GM23338 (cell line): ENCODE measurements around the gene SMC4. TPM values are rescaled to one million over a fixed set of nuclear protein-coding genes. Genes with fewer than 3 reads are reported as not detected.

Experiments used
- ATAC-seq: fragments of 200-7000 bp; cut with Tn5 transposase; 3 replicates; pipeline ENCODE4 v1.9.1; 2020
- DNase-seq: peaks from one replicate; pipeline ENCODE4 v3.0.0-alpha.2; 2015; ENCODE audit warnings: low spot score
- H2AFZ ChIP-seq: fragments of 200-600 bp; sonication (generic); 2 replicates; pipeline ENCODE4 v1.8.0; 2016; ENCODE audit warnings: antibody characterized with exemption, mild to moderate bottlenecking, moderate library complexity
- H3F3A ChIP-seq: fragments of 200-600 bp; sonication (generic); replicated peaks from 2 replicates; pipeline ENCODE4 v1.8.0; 2017; ENCODE audit warnings: antibody characterized with exemption, mixed run types, low read depth
- H3K27ac ChIP-seq: fragments of 200-600 bp; sonication (generic); 2 replicates; pipeline ENCODE4 v1.6.1; 2016; ENCODE audit warnings: low read depth
- H3K27me3 ChIP-seq: fragments of 200-600 bp; sonication (generic); 2 replicates; pipeline ENCODE4 v1.8.0; 2016; ENCODE audit warnings: mild to moderate bottlenecking, mixed run types, moderate library complexity; ENCODE audit not compliant: insufficient read depth
- H3K36me3 ChIP-seq: fragments of 200-600 bp; sonication (generic); 2 replicates; pipeline ENCODE4 v1.8.0; 2016; ENCODE audit warnings: mild to moderate bottlenecking; ENCODE audit not compliant: insufficient read depth
- H3K4me1 ChIP-seq: fragments of 200-600 bp; sonication (generic); 2 replicates; pipeline ENCODE4 v1.8.0; 2016; ENCODE audit warnings: mild to moderate bottlenecking, moderate library complexity; ENCODE audit not compliant: insufficient read depth
- H3K4me2 ChIP-seq: fragments of 200-600 bp; sonication (generic); 2 replicates; pipeline ENCODE4 v1.7.1; 2017; ENCODE audit warnings: mixed run types
- H3K4me3 ChIP-seq: fragments of 200-600 bp; sonication (generic); 2 replicates; pipeline ENCODE4 v1.6.1; 2016; ENCODE audit warnings: mixed run types
- H3K79me2 ChIP-seq: fragments of 200-600 bp; sonication (generic); replicated peaks from 2 replicates; pipeline ENCODE4 v1.8.0; 2017; ENCODE audit warnings: mild to moderate bottlenecking; ENCODE audit not compliant: insufficient read depth
- H3K9me2 ChIP-seq: fragments of 200-600 bp; sonication (generic); 2 replicates; pipeline ENCODE4 v1.8.0; 2017; ENCODE audit not compliant: insufficient read depth
- H4K20me1 ChIP-seq: fragments of 200-600 bp; sonication (generic); replicated peaks from 2 replicates; pipeline ENCODE4 v1.8.0; 2017; ENCODE audit warnings: mild to moderate bottlenecking; ENCODE audit not compliant: insufficient read depth
- H3K27ac Mint-ChIP-seq: 2 replicates; pipeline ENCODE4 v1.8.0; 2020; ENCODE audit warnings: inconsistent platforms, mild to moderate bottlenecking, moderate library complexity, mixed read lengths
- H3K27me3 Mint-ChIP-seq: 3 replicates; pipeline ENCODE4 v1.8.0; 2022; ENCODE audit warnings: low read depth, mild to moderate bottlenecking, moderate library complexity, mixed read lengths, inconsistent platforms; ENCODE audit not compliant: insufficient read depth, poor library complexity
- H3K36me3 Mint-ChIP-seq: 3 replicates; pipeline ENCODE4 v1.8.0; 2021; ENCODE audit warnings: low read depth, mild to moderate bottlenecking, inconsistent platforms, moderate library complexity, mixed read lengths
- H3K4me1 Mint-ChIP-seq: 3 replicates; pipeline ENCODE4 v1.8.0; 2020; ENCODE audit warnings: mild to moderate bottlenecking, inconsistent platforms, mixed read lengths
- H3K4me3 Mint-ChIP-seq: 3 replicates; pipeline ENCODE4 v1.8.0; 2021; ENCODE audit warnings: moderate library complexity, mild to moderate bottlenecking, inconsistent platforms, mixed read lengths
- H3K9me3 Mint-ChIP-seq: 3 replicates; pipeline ENCODE4 v1.8.0; 2020; ENCODE audit warnings: moderate library complexity, mild to moderate bottlenecking, inconsistent platforms, mixed read lengths
- CREB1 ChIP-seq: fragments of 250-450 bp; sonication (Bioruptor Pico); IDR thresholded peaks from 2 replicates; pipeline ENCODE4 v1.5.0; 2020; ENCODE audit warnings: low read depth, mild to moderate bottlenecking, moderate library complexity
- CTCF ChIP-seq, 2 experiments: fragments of 200-600 bp in 1 of 2; sonication (generic) in 1 of 2; conservative IDR thresholded peaks; 2 replicates each; pipeline versions ENCODE4 v1.5.1 to v1.6.1; 2016 to 2017; ENCODE audit warnings: antibody characterized with exemption in 2 of 2, low read depth in 2 of 2, mild to moderate bottlenecking in 2 of 2, moderate library complexity in 1 of 2
- EZH2 ChIP-seq: fragments of 200-600 bp; sonication (generic); IDR thresholded peaks from one replicate; pipeline ENCODE4 v1.8.0; 2017; ENCODE audit warnings: antibody characterized with exemption, mild to moderate bottlenecking, low read depth; ENCODE audit not compliant: unreplicated experiment
- EZH2phosphoT487 ChIP-seq: fragments of 200-600 bp; sonication (generic); IDR thresholded peaks from one replicate; pipeline ENCODE4 v1.8.1; 2018; ENCODE audit warnings: antibody characterized with exemption; ENCODE audit not compliant: unreplicated experiment
- JUNB ChIP-seq: IDR thresholded peaks from one replicate; pipeline ENCODE4 v1.6.1; 2016; ENCODE audit warnings: antibody characterized with exemption; ENCODE audit not compliant: unreplicated experiment
- NANOG ChIP-seq: IDR thresholded peaks from 2 replicates; pipeline ENCODE4 v1.6.1; 2016; ENCODE audit warnings: antibody characterized with exemption, borderline replicate concordance
- POLR2AphosphoS5 ChIP-seq: IDR thresholded peaks from 2 replicates; pipeline ENCODE4 v1.6.1; 2016; ENCODE audit warnings: antibody characterized with exemption, low read depth
- REST ChIP-seq: IDR thresholded peaks from one replicate; pipeline ENCODE4 v1.6.1; 2018; ENCODE audit warnings: antibody characterized with exemption; ENCODE audit not compliant: unreplicated experiment
- STAT1 ChIP-seq: IDR thresholded peaks from one replicate; pipeline ENCODE4 v1.6.1; 2016; ENCODE audit warnings: antibody characterized with exemption; ENCODE audit not compliant: unreplicated experiment
- ZNF114 ChIP-seq: fragments of 250-450 bp; sonication (Bioruptor Pico); IDR thresholded peaks from 2 replicates; pipeline ENCODE4 v1.5.0; 2020; ENCODE audit warnings: mild to moderate bottlenecking, moderate library complexity
- ZNF331 ChIP-seq: fragments of 250-450 bp; sonication (Bioruptor Pico); IDR thresholded peaks from 2 replicates; pipeline ENCODE4 v1.5.0; 2020; ENCODE audit warnings: low read depth, mild to moderate bottlenecking, moderate library complexity
- polyA plus RNA-seq: library from polyadenylated mRNA; unstranded; fragments of >200 nt; fragmentation: Nextera tagmentation; extraction: Ambion mirVana; gene quantifications from 2 replicates; pipeline ENCODE4 v1.2.1, GENCODE V29; 2016
- total RNA-seq: library from RNA; depleted of rRNA; stranded (reverse); fragments of >200 nt; shearing (Covaris generic); gene quantifications from 2 replicates; pipeline ENCODE4 v1.2.3, GENCODE V29; 2014
- TF ChIP-seq, protein P1 (sequence below): fragments of 250-450 bp; sonication (Bioruptor Pico); IDR thresholded peaks from 2 replicates; pipeline ENCODE4 v1.5.0; 2020; ENCODE audit warnings: mild to moderate bottlenecking, moderate library complexity
- TF ChIP-seq, protein P2 (sequence below): IDR thresholded peaks from 2 replicates; pipeline ENCODE4 v1.6.1; 2016; ENCODE audit warnings: antibody characterized with exemption

Gene SMC4
- total and polyA plus RNA-seq, 2 experiments from 2014 or later: 167 to 412 TPM

DNA sequence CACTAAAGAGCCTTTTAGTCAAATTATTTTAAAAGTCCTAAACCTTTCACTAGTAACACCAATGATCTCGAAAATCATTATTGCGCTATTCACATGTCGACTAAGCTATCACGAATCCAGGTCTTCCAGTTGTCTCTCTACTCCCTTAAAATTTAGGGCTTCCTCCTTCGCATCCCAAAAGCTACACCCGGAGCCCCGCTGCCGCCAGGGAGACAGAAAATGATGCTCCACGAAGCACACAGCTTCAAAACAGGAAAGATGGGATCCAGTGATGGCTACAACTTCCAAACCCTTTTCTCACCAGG is 678 bp upstream of the SMC4 start:
- H4K20me1 ChIP-seq: peaks cover 25% of the 10 kb centered on the region
- H3K79me2 ChIP-seq: peaks cover 66% of the 10 kb centered on the region
- peak overlapping the region; percentile 76 for H3K4me2 ChIP-seq
- no peak for TF ChIP-seq STAT1
- no peak for TF ChIP-seq POLR2AphosphoS5
- no peak for TF ChIP-seq CTCF (conservative IDR thresholded peaks at IDR 0.05; ENCODE audit: low read depth in 2 of 2)
- no peak for TF ChIP-seq EZH2
- TF ChIP-seq ZNF331 (CRISPR knock-in tag): no peak
- TF ChIP-seq CREB1 (CRISPR knock-in tag): no peak
- TF ChIP-seq JUNB: no peak
- TF ChIP-seq EZH2phosphoT487: no peak
- TF ChIP-seq ZNF114 (CRISPR knock-in tag): no peak
- TF ChIP-seq, protein P1, sequence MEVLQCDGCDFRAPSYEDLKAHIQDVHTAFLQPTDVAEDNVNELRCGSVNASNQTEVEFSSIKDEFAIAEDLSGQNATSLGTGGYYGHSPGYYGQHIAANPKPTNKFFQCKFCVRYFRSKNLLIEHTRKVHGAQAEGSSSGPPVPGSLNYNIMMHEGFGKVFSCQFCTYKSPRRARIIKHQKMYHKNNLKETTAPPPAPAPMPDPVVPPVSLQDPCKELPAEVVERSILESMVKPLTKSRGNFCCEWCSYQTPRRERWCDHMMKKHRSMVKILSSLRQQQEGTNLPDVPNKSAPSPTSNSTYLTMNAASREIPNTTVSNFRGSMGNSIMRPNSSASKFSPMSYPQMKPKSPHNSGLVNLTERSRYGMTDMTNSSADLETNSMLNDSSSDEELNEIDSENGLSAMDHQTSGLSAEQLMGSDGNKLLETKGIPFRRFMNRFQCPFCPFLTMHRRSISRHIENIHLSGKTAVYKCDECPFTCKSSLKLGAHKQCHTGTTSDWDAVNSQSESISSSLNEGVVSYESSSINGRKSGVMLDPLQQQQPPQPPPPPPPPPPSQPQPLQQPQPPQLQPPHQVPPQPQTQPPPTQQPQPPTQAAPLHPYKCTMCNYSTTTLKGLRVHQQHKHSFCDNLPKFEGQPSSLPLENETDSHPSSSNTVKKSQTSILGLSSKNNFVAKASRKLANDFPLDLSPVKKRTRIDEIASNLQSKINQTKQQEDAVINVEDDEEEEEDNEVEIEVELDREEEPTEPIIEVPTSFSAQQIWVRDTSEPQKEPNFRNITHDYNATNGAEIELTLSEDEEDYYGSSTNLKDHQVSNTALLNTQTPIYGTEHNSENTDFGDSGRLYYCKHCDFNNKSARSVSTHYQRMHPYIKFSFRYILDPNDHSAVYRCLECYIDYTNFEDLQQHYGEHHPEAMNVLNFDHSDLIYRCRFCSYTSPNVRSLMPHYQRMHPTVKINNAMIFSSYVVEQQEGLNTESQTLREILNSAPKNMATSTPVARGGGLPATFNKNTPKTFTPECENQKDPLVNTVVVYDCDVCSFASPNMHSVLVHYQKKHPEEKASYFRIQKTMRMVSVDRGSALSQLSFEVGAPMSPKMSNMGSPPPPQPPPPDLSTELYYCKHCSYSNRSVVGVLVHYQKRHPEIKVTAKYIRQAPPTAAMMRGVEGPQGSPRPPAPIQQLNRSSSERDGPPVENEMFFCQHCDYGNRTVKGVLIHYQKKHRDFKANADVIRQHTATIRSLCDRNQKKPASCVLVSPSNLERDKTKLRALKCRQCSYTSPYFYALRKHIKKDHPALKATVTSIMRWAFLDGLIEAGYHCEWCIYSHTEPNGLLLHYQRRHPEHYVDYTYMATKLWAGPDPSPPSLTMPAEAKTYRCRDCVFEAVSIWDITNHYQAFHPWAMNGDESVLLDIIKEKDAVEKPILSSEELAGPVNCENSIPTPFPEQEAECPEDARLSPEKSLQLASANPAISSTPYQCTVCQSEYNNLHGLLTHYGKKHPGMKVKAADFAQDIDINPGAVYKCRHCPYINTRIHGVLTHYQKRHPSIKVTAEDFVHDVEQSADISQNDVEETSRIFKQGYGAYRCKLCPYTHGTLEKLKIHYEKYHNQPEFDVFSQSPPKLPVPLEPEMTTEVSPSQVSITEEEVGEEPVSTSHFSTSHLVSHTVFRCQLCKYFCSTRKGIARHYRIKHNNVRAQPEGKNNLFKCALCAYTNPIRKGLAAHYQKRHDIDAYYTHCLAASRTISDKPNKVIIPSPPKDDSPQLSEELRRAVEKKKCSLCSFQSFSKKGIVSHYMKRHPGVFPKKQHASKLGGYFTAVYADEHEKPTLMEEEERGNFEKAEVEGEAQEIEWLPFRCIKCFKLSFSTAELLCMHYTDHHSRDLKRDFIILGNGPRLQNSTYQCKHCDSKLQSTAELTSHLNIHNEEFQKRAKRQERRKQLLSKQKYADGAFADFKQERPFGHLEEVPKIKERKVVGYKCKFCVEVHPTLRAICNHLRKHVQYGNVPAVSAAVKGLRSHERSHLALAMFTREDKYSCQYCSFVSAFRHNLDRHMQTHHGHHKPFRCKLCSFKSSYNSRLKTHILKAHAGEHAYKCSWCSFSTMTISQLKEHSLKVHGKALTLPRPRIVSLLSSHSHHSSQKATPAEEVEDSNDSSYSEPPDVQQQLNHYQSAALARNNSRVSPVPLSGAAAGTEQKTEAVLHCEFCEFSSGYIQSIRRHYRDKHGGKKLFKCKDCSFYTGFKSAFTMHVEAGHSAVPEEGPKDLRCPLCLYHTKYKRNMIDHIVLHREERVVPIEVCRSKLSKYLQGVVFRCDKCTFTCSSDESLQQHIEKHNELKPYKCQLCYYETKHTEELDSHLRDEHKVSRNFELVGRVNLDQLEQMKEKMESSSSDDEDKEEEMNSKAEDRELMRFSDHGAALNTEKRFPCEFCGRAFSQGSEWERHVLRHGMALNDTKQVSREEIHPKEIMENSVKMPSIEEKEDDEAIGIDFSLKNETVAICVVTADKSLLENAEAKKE: no peak
- TF ChIP-seq, protein P2, sequence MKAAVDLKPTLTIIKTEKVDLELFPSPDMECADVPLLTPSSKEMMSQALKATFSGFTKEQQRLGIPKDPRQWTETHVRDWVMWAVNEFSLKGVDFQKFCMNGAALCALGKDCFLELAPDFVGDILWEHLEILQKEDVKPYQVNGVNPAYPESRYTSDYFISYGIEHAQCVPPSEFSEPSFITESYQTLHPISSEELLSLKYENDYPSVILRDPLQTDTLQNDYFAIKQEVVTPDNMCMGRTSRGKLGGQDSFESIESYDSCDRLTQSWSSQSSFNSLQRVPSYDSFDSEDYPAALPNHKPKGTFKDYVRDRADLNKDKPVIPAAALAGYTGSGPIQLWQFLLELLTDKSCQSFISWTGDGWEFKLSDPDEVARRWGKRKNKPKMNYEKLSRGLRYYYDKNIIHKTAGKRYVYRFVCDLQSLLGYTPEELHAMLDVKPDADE: no peak
- no peak for TF ChIP-seq NANOG
- no peak for TF ChIP-seq REST
- ATAC-seq (no peak), DNase-seq (no peak)
- H3K4me1 ChIP-seq: peaks cover 14% of the 10 kb centered on the region; the same call in 1 of the 2 replicates
- H3K27ac ChIP-seq: peak overlapping the region; percentile 65
- no peaks in the 10 kb centered on the region for H3K9me2 ChIP-seq
- H3K4me1 Mint-ChIP-seq: peaks cover 21% of the 10 kb centered on the region
- H3K36me3 Mint-ChIP-seq: peaks cover 22% of the 10 kb centered on the region
- H3K36me3 ChIP-seq: no peaks in the 10 kb centered on the region; the same call in 1 of the 2 replicates
- no peaks in the 10 kb centered on the region for H3K27me3 ChIP-seq
- H3F3A ChIP-seq: no peaks in the 10 kb centered on the region
- no peak overlapping the region for H2AFZ ChIP-seq
- H3K4me3 Mint-ChIP-seq: peak overlapping the region; percentile 98
- H3K27ac Mint-ChIP-seq: peak overlapping the region; percentile 98
- peaks cover 4% of the 10 kb centered on the region; the same call in 1 of the 3 replicates for H3K9me3 Mint-ChIP-seq
- H3K4me3 ChIP-seq: peak overlapping the region; percentile 60
- H3K27me3 Mint-ChIP-seq: peaks cover 18% of the 10 kb centered on the region
